HCT116 (cell line): ENCODE results near the gene FITM1. TPM values are rescaled to one million over a fixed set of nuclear protein-coding genes. Genes with fewer than 3 reads are reported as not detected.
A peak's percentile ranks its signal among the peaks of the same experiment; 100 is the strongest.

Experiments
- ATAC-seq: fragments of 200-7000 bp; cut with Tn5 transposase; 2 replicates; pipeline ENCODE4 v1.9.1; 2020; ENCODE audit warnings: mild to moderate bottlenecking, moderate library complexity
- BruUV-seq: library from RNA; stranded (reverse); fragments of 400-500 nt; replicated peaks from 2 replicates; lab custom pipeline; 2021; lab: Mats Ljungman, UMichigan
- CTCF ChIA-PET: fragments of 300-600 bp; sonication (Branson Sonifier 250); formaldehyde crosslinking; loops from one replicate; lab custom pipeline; 2021; ENCODE audit warnings: antibody characterized with exemption; lab: Charles Lee
- POLR2A ChIA-PET: fragments of 300-600, 350-600 bp; sonication (Branson Sonifier 250); formaldehyde crosslinking; loops from one replicate; lab custom pipeline; 2021; ENCODE audit warnings: antibody characterized with exemption; lab: Charles Lee
- RAD21 ChIA-PET, 2 experiments: fragments of 300-600 bp; sonication (Branson Sonifier 250); formaldehyde crosslinking; loops; one replicate each; lab custom pipeline; 2023; ENCODE audit warnings: low total read pairs in 2 of 2; ENCODE audit not compliant: uncharacterized antibody in 2 of 2, unreplicated experiment in 2 of 2, low non-redundant PET in 1 of 2; lab: Charles Lee
- DNase-seq: peaks from one replicate; pipeline ENCODE4 v3.0.0-alpha.2; 2010; ENCODE audit warnings: low read depth, low spot score
- H2AFZ ChIP-seq: fragments of 200-600 bp; shearing (Covaris generic), sonication (generic); 2 replicates; pipeline ENCODE4 v1.6.1; 2017; ENCODE audit warnings: low read depth, mixed run types, mixed read lengths, antibody characterized with exemption, low read length; ENCODE audit not compliant: poor library complexity, severe bottlenecking
- H3K27ac ChIP-seq: 2 replicates; pipeline ENCODE4 v1.5.1; 2012; ENCODE audit warnings: low read depth, low read length
- H3K27me3 ChIP-seq: fragments of 200-600 bp; sonication (generic); 2 replicates; pipeline ENCODE4 v1.6.1; 2016; ENCODE audit warnings: mixed run types, low read length, mixed read lengths; ENCODE audit not compliant: insufficient read depth
- H3K36me3 ChIP-seq, 2 experiments: fragments of 200-500 bp in 1 of 2; fragments of 200-600 bp in 1 of 2; sonication (Bioruptor generic) in 1 of 2; sonication (generic) in 1 of 2; 2 replicates each; pipeline versions ENCODE4 v1.5.1 to v1.6.1; 2014 to 2016; ENCODE audit warnings: low read length in 2 of 2, inconsistent platforms in 1 of 2, mixed read lengths in 1 of 2, mixed run types in 1 of 2; ENCODE audit not compliant: insufficient read depth in 2 of 2, control insufficient read depth in 1 of 2
- H3K4me1 ChIP-seq, 2 experiments: fragments of 200-600 bp in 1 of 2; sonication (generic) in 1 of 2; 2 replicates each; pipeline versions ENCODE4 v1.5.1 to v1.6.1; 2012 to 2017; ENCODE audit warnings: low read length in 2 of 2, inconsistent platforms in 1 of 2, mild to moderate bottlenecking in 1 of 2, mixed read lengths in 1 of 2, mixed run types in 1 of 2, moderate library complexity in 1 of 2; ENCODE audit not compliant: insufficient read depth in 2 of 2, control insufficient read depth in 1 of 2
- H3K4me2 ChIP-seq: fragments of 200-600 bp; sonication (generic); 2 replicates; pipeline ENCODE4 v1.6.1; 2017; ENCODE audit warnings: mixed run types, low read length, mixed read lengths
- H3K4me3 ChIP-seq, 2 experiments: fragments of 200-600 bp in 1 of 2; sonication (generic) in 1 of 2; replicated peaks in 1 of 2; 2 replicates each; pipeline ENCODE4 v1.5.1; 2011 to 2016; ENCODE audit warnings: low read length in 2 of 2, control low read depth in 1 of 2, low read depth in 1 of 2, mild to moderate bottlenecking in 1 of 2, mixed read lengths in 1 of 2, mixed run types in 1 of 2
- H3K79me2 ChIP-seq: fragments of 200-600 bp; sonication (generic); 2 replicates; pipeline ENCODE4 v1.6.1; 2017; ENCODE audit warnings: mild to moderate bottlenecking, mixed run types, low read length, moderate library complexity, mixed read lengths; ENCODE audit not compliant: insufficient read depth
- H3K9ac ChIP-seq: fragments of 200-600 bp; sonication (generic); 2 replicates; pipeline ENCODE4 v1.6.1; 2016; ENCODE audit warnings: low read length, mixed read lengths
- H3K9me2 ChIP-seq: fragments of 200-600 bp; sonication (generic), shearing (Covaris generic); 2 replicates; pipeline ENCODE4 v1.6.1; 2017; ENCODE audit warnings: mixed run types, mild to moderate bottlenecking, moderate library complexity; ENCODE audit not compliant: insufficient read depth
- H3K9me3 ChIP-seq, 2 experiments: fragments of 200-500 bp in 1 of 2; fragments of 200-600 bp in 1 of 2; sonication (Bioruptor generic) in 1 of 2; sonication (generic) in 1 of 2; 2 replicates each; pipeline ENCODE4 v1.6.1; 2014 to 2017; ENCODE audit warnings: low read length in 2 of 2, mixed read lengths in 2 of 2, inconsistent platforms in 1 of 2, low read depth in 1 of 2, mild to moderate bottlenecking in 1 of 2, mixed run types in 1 of 2, moderate library complexity in 1 of 2; ENCODE audit not compliant: control insufficient read depth in 1 of 2, insufficient read depth in 1 of 2
- H4K20me1 ChIP-seq: fragments of 200-600 bp; sonication (generic), shearing (Covaris generic); 2 replicates; pipeline ENCODE4 v1.6.1; 2017; ENCODE audit warnings: mixed run types, mild to moderate bottlenecking, moderate library complexity; ENCODE audit not compliant: insufficient read depth
- CEBPB ChIP-seq: IDR thresholded peaks from 2 replicates; pipeline ENCODE4 v1.6.1; 2012; ENCODE audit warnings: low read depth
- EGR1 ChIP-seq: IDR thresholded peaks from 2 replicates; pipeline ENCODE4 v1.6.1; 2012; ENCODE audit warnings: low read depth
- ELF1 ChIP-seq: IDR thresholded peaks from 2 replicates; pipeline ENCODE4 v1.6.1; 2012; ENCODE audit warnings: low read depth, borderline replicate concordance
- EZH2 ChIP-seq: fragments of 200-600 bp; sonication (generic); IDR thresholded peaks from 2 replicates; pipeline ENCODE4 v1.6.1; 2017; ENCODE audit warnings: antibody characterized with exemption, mixed run types
- FOSL1 ChIP-seq: IDR thresholded peaks from 2 replicates; pipeline ENCODE4 v1.6.1; 2012; ENCODE audit warnings: low read depth
- MAX ChIP-seq: IDR thresholded peaks from 2 replicates; pipeline ENCODE4 v1.6.1; 2012
- POLR2A ChIP-seq: IDR thresholded peaks from 2 replicates; pipeline ENCODE4 v1.7.0; 2011; ENCODE audit warnings: borderline replicate concordance; ENCODE audit not compliant: insufficient read depth, insufficient read length; ENCODE audit errors: extremely low read depth
- POLR2AphosphoS5 ChIP-seq: IDR thresholded peaks from 2 replicates; pipeline ENCODE4 v1.6.1; 2011; ENCODE audit warnings: mild to moderate bottlenecking, low read depth, low read length, moderate library complexity
- RAD21 ChIP-seq: IDR thresholded peaks from 2 replicates; pipeline ENCODE4 v1.6.1; 2012; ENCODE audit warnings: low read depth, mild to moderate bottlenecking
- REST ChIP-seq: IDR thresholded peaks from 2 replicates; pipeline ENCODE4 v1.6.1; 2012; ENCODE audit warnings: low read depth
- SP1 ChIP-seq: IDR thresholded peaks from 2 replicates; pipeline ENCODE4 v1.6.1; 2012; ENCODE audit warnings: low read depth
- SRF ChIP-seq: IDR thresholded peaks from 2 replicates; pipeline ENCODE4 v1.6.1; 2012; ENCODE audit warnings: low read depth
- TCF7L2 ChIP-seq: IDR thresholded peaks from 2 replicates; pipeline ENCODE4 v1.7.0; 2011; ENCODE audit warnings: borderline replicate concordance, inconsistent platforms; ENCODE audit not compliant: insufficient read depth, insufficient read length; ENCODE audit errors: extremely low read depth
- YY1 ChIP-seq: IDR thresholded peaks from 2 replicates; pipeline ENCODE4 v1.6.1; 2011; ENCODE audit warnings: low read length, low read depth, moderate library complexity, mild to moderate bottlenecking; ENCODE audit not compliant: insufficient replicate concordance; ENCODE audit errors: extremely low read depth
- ZBTB33 ChIP-seq: IDR thresholded peaks from 2 replicates; pipeline ENCODE4 v1.6.1; 2011; ENCODE audit warnings: mild to moderate bottlenecking, low read length, moderate library complexity; ENCODE audit not compliant: insufficient replicate concordance; ENCODE audit errors: extremely low read depth
- ZNF274 ChIP-seq: fragments of 200-500 bp; sonication (Bioruptor generic); IDR thresholded peaks from 2 replicates; pipeline ENCODE4 v1.6.1; 2014; ENCODE audit warnings: mild to moderate bottlenecking, low read depth, low read length, inconsistent platforms
- intact Hi-C: fragments of 100-400 bp; cut with micrococcal nuclease; formaldehyde crosslinking; loops from 2 replicates; pipeline ENCODE4 v1.10.0; 2022
- total RNA-seq: library from RNA; stranded (reverse); gene quantifications from one replicate; pipeline ENCODE4 v1.2.1, GENCODE V29; 2021; ENCODE audit not compliant: unreplicated experiment

The FITM1 gene
- total RNA-seq, 1 experiment from 2014 or later = 0.81 TPM

- ChIA-PET RAD21 (no interaction called here), CTCF (interaction anchor here (2.2 kb wide), 1 partner anchor 19 kb away, joined by 5 read pairs; the partner anchor contains the start of gene IRF9), POLR2A (interaction anchor here (1.0 to 1.4 kb wide), 2 partner anchors 19 to 34 kb away, joined by 3 to 5 read pairs; partner anchors contain the start of genes IRF9 and PSME2)
- Histone ChIP-seq H3K79me2 (peaks cover 5% of the 10 kb centered on the region; the same call in 1 of the 2 replicates), H3K4me3 (no peak overlapping the region), H3K36me3 (peaks cover 26 to 40% of the 10 kb centered on the region in 2 experiments; a peak in 3 of 4 replicates), H3K27me3 (no peaks in the 10 kb centered on the region), H3K27ac (no peak overlapping the region), H3K9me3 (no peaks in the 10 kb centered on the region), H3K4me2 (no peak overlapping the region), H4K20me1 (no peaks in the 10 kb centered on the region), H3K4me1 (no peaks in the 10 kb centered on the region), H2AFZ (no peak overlapping the region), H3K9ac (no peak overlapping the region), H3K9me2 (no peaks in the 10 kb centered on the region)
- no peak for TF ChIP-seq ELF1
- TF ChIP-seq MAX = no peak
- TF ChIP-seq TCF7L2 = no peak
- TF ChIP-seq EZH2 = no peak
- no peak for TF ChIP-seq RAD21
- no peak for TF ChIP-seq ZBTB33
- TF ChIP-seq ZNF274 = no peak
- TF ChIP-seq POLR2A = no peak
- TF ChIP-seq SP1 = no peak
- TF ChIP-seq FOSL1 = no peak
- TF ChIP-seq POLR2AphosphoS5 = no peak
- TF ChIP-seq REST = no peak
- TF ChIP-seq SRF = no peak
- no peak for TF ChIP-seq EGR1
- no peak for TF ChIP-seq YY1
- no peak for TF ChIP-seq CEBPB
- intact Hi-C loops = no loop called here
- DNase-seq (no peak), ATAC-seq (0 out of 2 replicates have a peak, but pooled peaks have one; percentile 2)
- BruUV-seq = no TSS peak
Measured at GRCh38 chr14:24179961-24180796, 49.7 kb downstream of the FITM1 start.
